ENCODE results near the gene TENT4A. TPM values are rescaled to one million over a fixed set of nuclear protein-coding genes. Genes with fewer than 3 reads are reported as not detected.
A peak's percentile ranks its signal among the peaks of the same experiment; 100 is the strongest.

Gene TENT4A
- total RNA-seq, 1 donor from 2014 or later, result 28.6 TPM

- intact Hi-C loops (cut with DNase I), result loop anchor here (10.0 kb wide), 1 partner anchor 106 kb away; the partner anchor contains the start of genes NSUN2 and SRD5A1
- ATAC-seq (no peak), DNase-seq (ENCODE audit: low spot score) (no peak)
Measured at GRCh38 chr5:6740586-6741150, 27.4 kb downstream of the TENT4A start.

- intact Hi-C loops (cut with DNase I), result loop anchor here (10.0 kb wide), 1 partner anchor 107 kb away; the partner anchor contains the start of genes NSUN2 and SRD5A1
- DNase-seq (ENCODE audit: low spot score) (no peak), ATAC-seq (no peak)
Measured at GRCh38 chr5:6742081-6742758, 29.0 kb downstream of the TENT4A start.

- intact Hi-C loops (cut with DNase I), result loop anchor here (10.0 kb wide), 1 partner anchor 108 kb away; the partner anchor contains the start of genes NSUN2 and SRD5A1
- no peak for ATAC-seq
- DNase-seq (ENCODE audit: low spot score), result no peak
Measured at GRCh38 chr5:6743161-6743560, 29.9 kb downstream of the TENT4A start.

GRCh38 chr5:6744841-6745705 lies 31.8 kb downstream of the TENT4A start:
- ATAC-seq (peak; percentile 28), DNase-seq (ENCODE audit: low spot score) (no peak)
- intact Hi-C loops (cut with DNase I), result loop anchor here (10.0 kb wide), 1 partner anchor 110 kb away; the partner anchor contains the start of genes NSUN2 and SRD5A1

GRCh38 chr5:6745706-6746222 lies 32.5 kb downstream of the TENT4A start:
- DNase-seq (ENCODE audit: low spot score) (no peak), ATAC-seq (peak; percentile 72)
- intact Hi-C loops (cut with DNase I), result loop anchor here (10.0 kb wide), 1 partner anchor 111 kb away; the partner anchor contains the start of genes NSUN2 and SRD5A1

- intact Hi-C loops (cut with DNase I), result loop anchor here (10.0 kb wide), 1 partner anchor 111 kb away; the partner anchor contains the start of genes NSUN2 and SRD5A1
- ATAC-seq (no peak), DNase-seq (ENCODE audit: low spot score) (peak; percentile 42)
Measured at GRCh38 chr5:6746244-6746643, 33.0 kb downstream of the TENT4A start.

GRCh38 chr5:6747103-6747502 lies 33.9 kb downstream of the TENT4A start:
- ATAC-seq (no peak), DNase-seq (ENCODE audit: low spot score) (no peak)
- intact Hi-C loops (cut with DNase I), result loop anchor here (10.0 kb wide), 1 partner anchor 112 kb away; the partner anchor contains the start of genes NSUN2 and SRD5A1

- DNase-seq (ENCODE audit: low spot score) (peak; percentile 36), ATAC-seq (no peak)
- intact Hi-C loops (cut with DNase I), result loop anchor here (10.0 kb wide), 1 partner anchor 113 kb away; the partner anchor contains the start of genes NSUN2 and SRD5A1
Measured at GRCh38 chr5:6748142-6748541, 34.9 kb downstream of the TENT4A start.

- DNase-seq (ENCODE audit: low spot score) (peak; percentile 38), ATAC-seq (no peak)
- intact Hi-C loops (cut with DNase I), result loop anchor here (10.0 kb wide), 1 partner anchor 114 kb away; the partner anchor contains the start of genes NSUN2 and SRD5A1
Measured at GRCh38 chr5:6749026-6749716, 35.9 kb downstream of the TENT4A start.

- DNase-seq (ENCODE audit: low spot score) (peak; percentile 32), ATAC-seq (no peak)
- intact Hi-C loops (cut with DNase I), result no loop called here
Measured at GRCh38 chr5:6750142-6750840, 37.1 kb downstream of the TENT4A start.

GRCh38 chr5:6750951-6751685 lies 37.9 kb downstream of the TENT4A start:
- intact Hi-C loops (cut with DNase I), result no loop called here
- DNase-seq (ENCODE audit: low spot score) (peak; percentile 49), ATAC-seq (no peak)

- ATAC-seq (no peak), DNase-seq (ENCODE audit: low spot score) (no peak)
- intact Hi-C loops (cut with DNase I), result no loop called here
Measured at GRCh38 chr5:6752236-6752635, 39.0 kb downstream of the TENT4A start.

- intact Hi-C loops (cut with DNase I), result no loop called here
- no peak for ATAC-seq
- DNase-seq (ENCODE audit: low spot score), result no peak
Measured at GRCh38 chr5:6752782-6753181, 39.5 kb downstream of the TENT4A start.

- ATAC-seq (no peak), DNase-seq (ENCODE audit: low spot score) (no peak)
- intact Hi-C loops (cut with DNase I), result no loop called here
Measured at GRCh38 chr5:6753851-6754250, 40.6 kb downstream of the TENT4A start.

- DNase-seq (ENCODE audit: low spot score) (no peak), ATAC-seq (no peak)
- intact Hi-C loops (cut with DNase I), result no loop called here
Measured at GRCh38 chr5:6754766-6755165, 41.5 kb downstream of the TENT4A start.

- DNase-seq (ENCODE audit: low spot score) (no peak), ATAC-seq (no peak)
- intact Hi-C loops (cut with DNase I), result no loop called here
Measured at GRCh38 chr5:6755519-6755918, 42.3 kb downstream of the TENT4A start.

- no peak for DNase-seq (ENCODE audit: low spot score)
- intact Hi-C loops (cut with DNase I), result no loop called here
- no peak for ATAC-seq
Measured at GRCh38 chr5:6755941-6756340, 42.7 kb downstream of the TENT4A start.

All from sciatic nerve (tissue), 2 donors.